ENCODE results near the gene AFF1.

The AFF1 gene

GRCh38 chr4:87152310-87153041 is 217.7 kb downstream of the AFF1 start:
- no peak for DNase-seq (ENCODE audit: low read depth)

- no peak for DNase-seq (ENCODE audit: low read depth)
These were observed 218.5 kb downstream of the AFF1 start for GRCh38 chr4:87153078-87153870.

DNA sequence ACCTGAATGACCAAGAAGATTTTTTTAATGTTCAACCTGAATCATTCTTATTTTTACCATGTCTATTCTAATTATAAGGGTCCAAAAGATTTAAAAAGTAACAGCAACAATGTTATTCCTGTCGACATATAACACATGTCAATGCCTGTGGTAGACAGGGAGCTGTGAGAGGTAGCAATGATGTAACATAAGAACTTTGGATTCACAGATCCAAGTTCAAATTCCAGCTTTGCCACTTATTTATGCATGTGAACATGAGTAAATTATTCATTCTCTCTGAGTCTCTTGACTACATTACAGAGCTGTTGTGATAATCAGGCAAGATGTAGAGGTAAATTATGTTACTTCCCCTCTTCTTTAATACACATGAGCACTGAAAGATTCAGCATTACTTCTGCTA is 231.1 kb downstream of the AFF1 start:
- no peak for DNase-seq (ENCODE audit: low read depth)

- no peak for DNase-seq (ENCODE audit: low read depth)
These were observed 231.6 kb downstream of the AFF1 start for GRCh38 chr4:87166296-87166854.

- DNase-seq (ENCODE audit: low read depth): no peak
These were observed 237.1 kb downstream of the AFF1 start for GRCh38 chr4:87171944-87172343.

DNA sequence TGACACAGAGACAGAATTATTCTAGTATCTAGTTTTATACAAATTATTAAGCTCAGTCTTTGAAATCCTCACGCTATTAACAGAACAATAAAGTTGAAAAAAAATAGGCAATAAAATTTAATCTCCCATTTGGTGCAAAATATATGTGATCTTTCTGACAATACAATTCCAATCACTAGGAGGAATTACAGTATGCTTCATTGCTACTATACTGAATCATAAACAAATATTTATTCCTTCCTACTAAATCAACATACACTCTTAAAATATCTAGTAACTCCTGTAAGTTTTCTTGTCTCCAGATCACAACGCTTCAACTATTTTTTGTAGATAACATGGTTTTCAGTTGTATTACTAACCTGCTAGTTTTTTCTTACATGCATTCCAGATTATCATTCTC is 239.9 kb downstream of the AFF1 start:
- DNase-seq (ENCODE audit: low read depth): no peak

- no peak for DNase-seq (ENCODE audit: low read depth)
These were observed 244.9 kb downstream of the AFF1 start for GRCh38 chr4:87179751-87180150.

DNA sequence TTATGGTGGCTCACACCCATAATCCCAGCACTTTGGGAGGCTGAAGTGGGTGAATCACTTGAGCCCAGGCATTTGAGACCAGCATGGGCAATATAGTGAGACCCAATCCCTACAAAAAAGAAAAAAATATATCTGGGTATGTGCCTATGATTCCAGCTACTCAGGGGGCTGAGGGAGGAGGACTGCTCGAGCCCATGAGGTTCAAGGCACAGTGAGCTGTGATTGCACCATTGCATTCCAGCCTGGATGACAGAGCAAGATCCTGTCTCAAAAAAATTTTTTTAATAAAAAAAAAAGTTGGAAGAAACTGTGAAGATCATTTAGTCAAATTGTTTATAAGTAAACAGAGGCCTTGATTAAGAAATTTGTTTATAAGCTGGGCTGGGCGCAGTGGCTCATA is 246.0 kb downstream of the AFF1 start:
- no peak for DNase-seq (ENCODE audit: low read depth)

DNA sequence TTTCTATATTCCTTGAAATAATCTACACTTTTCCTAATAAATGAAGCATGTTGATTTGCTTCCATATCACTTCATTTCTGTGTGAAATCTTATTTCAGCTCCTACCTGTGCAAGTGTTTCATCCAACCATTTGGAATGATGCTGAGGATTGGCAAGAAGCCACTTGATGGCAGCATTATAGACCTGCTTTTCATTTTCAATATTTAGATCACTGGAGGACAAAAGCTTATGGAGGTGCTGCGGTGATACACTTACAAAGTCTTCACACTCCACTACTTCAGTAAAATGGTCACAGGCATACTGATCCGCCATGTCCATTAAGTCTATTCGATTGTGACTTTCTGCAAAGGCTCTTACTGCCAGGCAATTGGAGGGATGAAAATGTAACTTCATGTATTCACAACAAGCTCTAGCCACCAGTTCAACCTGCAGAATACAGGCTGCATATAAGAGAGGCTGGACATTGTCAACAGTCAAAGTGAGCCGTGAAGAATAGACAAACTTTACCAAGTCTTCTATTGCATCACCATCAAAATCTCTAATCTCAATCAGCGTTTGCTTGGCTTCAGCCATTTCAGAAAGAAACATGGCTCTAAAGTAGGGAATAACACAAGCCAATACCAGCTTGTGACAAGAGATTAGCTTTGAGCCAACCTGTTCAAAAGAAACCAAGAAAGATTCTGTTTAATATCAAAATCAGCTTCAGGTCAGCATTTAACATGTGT is 250.5 kb downstream of the AFF1 start:
- no peak for DNase-seq (ENCODE audit: low read depth)

- DNase-seq (ENCODE audit: low read depth): no peak
These were observed 253.2 kb downstream of the AFF1 start for GRCh38 chr4:87188048-87188447.

DNA sequence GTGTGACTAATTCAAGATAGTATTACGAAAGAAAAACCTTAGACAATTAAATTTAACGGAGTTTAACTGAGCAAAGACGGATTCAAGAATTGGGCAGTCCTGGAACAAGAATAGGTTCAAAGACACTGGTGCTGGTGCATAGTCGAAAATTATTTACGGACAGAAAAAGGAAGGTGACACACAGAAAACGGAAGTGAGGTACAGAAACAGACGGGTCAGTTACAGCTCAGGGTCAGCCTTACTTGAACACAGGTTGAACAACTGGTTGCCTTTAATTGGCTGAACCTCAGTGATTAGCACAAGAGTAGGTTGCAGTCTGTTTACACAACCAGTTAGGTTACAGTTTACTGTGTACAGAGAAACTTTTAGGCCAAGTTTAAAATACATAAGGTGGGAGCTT is 254.1 kb downstream of the AFF1 start:
- no peak for DNase-seq (ENCODE audit: low read depth)
